Renal pelvis (tissue), 4 donors: Measurements from ENCODE around the gene PROM1. TPM values are rescaled to one million over a fixed set of nuclear protein-coding genes. Genes with fewer than 3 reads are reported as not detected.
A peak's percentile ranks its signal among the peaks of the same experiment; 100 is the strongest.

Source experiments
- DNase-seq: peaks from one replicate; pipeline ENCODE4 v3.0.0-alpha.2; 2013
- polyA plus RNA-seq, 3 donors: library from polyadenylated mRNA; unstranded; fragments of 120-200 nt; gene quantifications; one replicate each; pipeline ENCODE4 v1.2.1, GENCODE V29; 2013; ENCODE audit not compliant: insufficient read length in 3 of 3

PROM1 gene
- polyA plus RNA-seq, 3 donors: 30.6 to 59.3 (median 42.9) TPM

DNA sequence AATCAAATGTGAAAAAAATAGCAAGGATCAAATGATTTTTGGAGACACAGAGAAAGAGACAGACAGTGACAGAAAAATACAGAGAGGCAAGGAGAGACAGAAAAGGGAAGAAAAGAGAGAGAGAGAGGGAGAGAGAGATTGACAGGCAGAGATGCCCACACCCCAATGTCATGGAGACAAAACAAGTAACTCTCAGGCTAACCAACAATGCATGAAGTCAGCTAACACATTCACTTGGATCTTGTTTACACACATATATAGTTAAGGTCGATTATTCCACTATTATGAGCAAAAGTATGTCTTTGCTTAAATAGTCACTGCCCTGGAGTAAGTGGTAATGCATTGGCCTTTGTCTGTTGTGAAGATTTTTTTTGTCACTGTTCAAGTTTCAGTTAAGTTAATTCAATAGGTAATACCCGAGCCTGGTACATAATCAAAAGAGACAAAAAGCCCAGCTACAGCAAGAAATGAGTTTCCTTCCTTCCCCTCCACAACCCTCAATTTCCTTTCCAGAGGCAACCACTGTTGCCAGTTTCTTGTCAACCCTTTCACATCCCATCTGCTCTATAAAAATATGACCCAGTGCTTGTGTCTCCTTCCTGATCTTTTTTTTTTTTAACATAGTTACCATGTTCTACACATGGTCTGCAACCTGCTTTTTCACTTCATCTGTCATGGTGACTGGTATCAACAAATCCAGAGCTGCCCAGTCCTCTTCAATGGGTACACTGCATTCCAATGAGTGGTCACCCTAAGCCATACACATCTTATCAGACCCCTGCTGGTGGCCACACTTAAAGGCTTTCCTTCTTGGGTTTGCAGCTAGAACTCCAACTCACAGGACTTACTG, 52.1 kb downstream of the PROM1 start:
- no peak for DNase-seq

DNA sequence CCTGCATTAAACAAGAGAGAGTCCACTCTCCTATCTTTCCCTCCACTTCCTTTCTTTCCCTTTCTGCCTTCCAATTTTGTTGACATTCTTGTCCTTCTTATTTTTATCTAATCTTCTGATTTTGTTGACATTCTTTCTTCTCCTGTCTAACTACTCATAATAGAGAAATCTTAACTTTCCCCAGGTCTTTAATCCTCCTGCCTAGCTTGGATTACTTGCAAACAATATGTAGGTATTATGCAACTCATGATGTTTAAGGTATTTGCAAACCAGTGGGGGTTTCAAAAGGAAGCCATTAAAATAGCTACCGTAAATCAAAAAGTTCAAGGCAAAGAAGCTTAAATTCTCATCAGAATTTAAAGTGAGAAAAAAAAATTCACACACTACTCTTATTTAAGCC, 53.9 kb downstream of the PROM1 start:
- no peak for DNase-seq

DNA sequence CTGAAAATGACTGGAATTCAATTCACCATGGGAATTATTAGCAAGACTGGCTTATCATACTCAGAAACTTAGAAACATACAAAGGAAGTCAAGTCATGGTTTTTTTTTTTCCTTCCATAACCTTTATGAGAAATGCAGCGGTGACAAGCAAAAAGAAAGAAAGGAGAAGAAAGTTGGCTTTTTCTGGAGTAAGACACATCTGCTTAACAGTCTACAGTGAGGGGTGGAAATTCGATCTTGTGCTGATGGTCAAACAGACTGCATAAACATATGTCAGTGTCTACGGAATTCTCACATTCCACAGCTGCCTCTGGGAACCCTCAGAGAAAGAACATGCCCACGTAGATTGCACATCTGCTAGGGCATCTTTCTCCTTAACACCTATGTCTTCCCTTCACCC, 54.6 kb downstream of the PROM1 start:
- DNase-seq: peak; percentile 37

DNA sequence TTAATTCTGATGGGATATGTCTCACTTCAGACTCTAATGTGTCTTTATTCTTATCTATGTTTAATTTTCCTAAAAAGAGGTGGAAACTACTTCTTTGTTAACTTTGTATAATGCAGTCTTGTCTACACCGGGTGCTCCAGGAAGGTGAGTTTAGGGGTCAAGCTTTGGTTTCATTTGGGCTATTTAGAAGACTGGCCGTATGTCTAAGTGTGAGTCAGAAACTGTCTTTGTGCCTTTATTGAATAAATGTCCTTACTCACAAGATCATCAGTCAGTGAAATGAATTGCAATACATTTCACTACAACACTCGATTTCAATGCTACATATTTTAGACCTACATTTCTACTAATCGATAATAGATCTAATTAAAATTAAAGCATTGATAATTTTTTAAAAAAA, 56.2 kb downstream of the PROM1 start:
- no peak for DNase-seq

DNA sequence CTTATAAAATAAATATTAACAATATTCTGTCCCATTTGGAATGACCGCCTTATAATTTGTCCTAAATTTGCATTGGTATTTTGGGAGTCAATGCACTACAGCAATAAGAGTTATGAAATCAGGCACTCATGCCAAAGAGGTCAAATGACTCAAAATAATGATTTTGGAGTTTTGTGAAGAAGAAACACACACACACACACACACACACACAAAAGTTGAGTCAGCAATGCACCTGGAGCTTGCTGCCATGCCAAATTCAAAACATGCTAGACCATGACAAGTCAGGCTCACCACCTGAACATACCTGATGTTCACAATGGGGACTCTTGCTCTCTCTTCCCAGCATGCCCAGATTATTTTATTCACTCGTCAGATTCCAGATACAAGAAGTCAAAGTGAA, 56.7 kb downstream of the PROM1 start:
- DNase-seq: no peak

DNA sequence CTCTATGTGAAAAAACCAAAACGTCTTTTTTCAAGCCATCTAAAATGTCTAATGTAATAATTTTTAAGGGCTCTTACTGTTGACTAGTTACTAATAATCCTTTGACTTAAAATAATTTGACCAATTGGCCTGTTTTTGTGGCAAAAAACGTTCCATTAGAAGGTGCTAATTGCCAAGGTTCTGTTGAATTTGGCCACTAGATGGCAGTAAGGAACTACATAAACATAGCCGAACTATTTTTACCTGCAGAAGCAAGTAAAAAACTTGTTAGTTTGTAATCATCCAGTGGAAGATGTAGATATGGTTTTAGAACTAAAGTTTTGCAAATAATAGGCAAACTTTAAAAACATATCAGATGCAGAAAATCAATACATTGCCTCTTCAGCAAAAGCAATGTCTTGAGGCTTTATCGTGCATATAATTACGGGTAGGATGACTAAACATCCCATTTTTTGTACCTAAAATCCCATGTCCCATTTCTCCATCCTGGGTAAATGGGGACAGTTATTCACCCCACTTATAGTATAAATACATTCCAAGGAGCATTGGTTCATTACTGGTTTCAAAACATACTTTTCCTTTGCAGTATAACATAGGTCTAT, 57.6 kb downstream of the PROM1 start:
- peak; percentile 63 for DNase-seq

DNA sequence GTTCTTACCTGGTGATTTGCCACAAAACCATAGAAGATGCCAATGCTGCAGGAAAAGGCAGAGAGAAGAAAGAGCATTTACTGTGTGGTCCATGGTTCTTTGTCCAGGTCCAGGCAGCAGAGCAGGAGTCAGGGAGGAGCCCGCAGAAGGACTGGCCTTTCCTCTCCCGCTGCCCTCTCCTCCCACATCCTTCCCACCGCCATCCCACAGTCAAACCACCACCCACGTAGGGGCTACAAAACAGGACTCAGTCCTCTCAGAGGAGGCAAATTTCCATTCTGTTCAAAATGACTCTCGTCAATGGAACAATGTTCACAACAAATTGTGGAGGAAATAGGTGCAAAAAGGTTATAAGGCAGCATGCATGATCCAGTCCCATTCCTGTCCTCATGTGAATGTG, 58.6 kb downstream of the PROM1 start:
- no peak for DNase-seq

DNA sequence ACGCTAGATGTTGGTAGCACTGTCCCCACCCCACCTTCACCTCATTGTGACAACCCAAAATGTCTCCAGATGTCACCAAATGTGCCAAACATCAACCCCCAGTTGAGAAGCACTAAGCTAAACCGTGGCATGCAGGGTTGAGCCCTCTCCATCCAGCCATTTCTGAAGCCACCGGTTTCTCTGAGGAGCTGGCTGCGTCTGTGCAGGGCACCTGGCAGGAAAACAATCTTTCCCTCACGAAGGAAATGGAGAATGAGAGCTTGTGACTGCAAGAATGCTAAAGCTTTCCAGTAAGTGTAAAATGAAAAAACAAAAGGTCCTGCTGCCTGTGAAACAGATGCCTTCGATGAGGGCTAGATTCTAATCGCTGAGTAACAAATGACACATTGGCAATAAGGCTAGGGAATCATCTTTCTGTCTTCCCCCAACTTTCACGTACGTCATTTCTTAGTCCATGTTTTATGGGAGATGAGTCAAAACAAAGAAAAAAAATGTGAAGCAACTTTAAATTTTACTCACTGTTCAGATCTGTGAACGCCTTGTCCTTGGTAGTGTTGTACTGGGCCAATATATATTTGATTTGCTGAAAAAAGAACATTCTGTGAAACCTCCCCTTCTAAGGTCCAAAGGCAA, 59.9 kb downstream of the PROM1 start:
- no peak for DNase-seq

DNA sequence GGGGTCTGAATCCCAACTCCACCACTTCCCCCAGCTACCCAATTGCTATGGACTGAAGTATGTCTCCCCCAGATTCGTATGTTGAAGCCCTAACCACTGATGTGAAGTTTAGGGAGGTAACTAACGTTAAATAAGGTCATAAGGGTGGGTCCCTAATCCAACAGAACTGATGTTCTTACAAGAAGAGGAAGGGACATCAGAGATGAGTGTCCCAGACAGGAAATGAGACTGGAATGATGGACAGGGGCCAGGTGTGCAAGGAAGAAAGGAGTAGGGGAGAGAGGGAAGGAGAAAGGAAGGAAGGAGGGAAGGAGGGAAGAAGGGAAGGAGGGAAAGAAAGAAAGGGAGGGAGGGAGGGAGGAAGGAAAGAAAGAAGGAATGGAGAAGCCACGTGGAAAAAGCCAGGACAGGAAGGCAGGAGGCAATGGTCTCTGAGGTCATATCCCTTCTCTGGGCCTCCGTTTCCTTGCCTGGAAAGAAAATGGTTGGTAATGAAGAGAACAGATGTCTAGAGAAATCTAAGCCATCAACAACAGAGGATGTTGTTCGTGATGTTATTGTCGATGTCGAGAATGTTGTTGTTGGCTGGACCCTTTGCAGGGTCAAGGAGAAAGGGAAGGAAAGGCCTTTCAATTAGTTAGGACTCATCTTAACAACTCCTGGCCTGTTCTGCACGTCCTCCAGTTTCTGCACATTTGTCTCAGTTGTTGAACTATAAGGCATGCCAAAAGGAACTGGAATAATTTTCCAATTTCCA, 61.8 kb downstream of the PROM1 start:
- no peak for DNase-seq

DNA sequence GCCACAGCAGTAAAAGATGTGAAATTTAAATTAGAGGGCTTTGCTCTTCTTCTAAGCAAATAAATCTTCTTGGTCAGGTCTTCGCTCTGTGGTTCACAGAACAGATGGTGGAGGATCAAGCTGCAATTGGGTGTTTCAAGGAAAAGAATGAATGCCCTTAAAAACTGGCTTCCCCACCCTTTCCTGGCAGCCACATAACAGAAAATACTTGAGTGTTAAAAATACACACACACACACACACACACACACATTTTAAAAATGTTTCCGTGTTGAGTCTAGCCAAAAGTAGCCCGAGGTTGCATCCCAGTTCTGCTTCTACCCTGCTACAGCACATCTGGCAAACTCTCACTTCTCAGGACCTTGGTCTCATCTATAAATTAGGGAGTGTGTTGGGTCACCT, 64.2 kb downstream of the PROM1 start:
- DNase-seq: no peak

DNA sequence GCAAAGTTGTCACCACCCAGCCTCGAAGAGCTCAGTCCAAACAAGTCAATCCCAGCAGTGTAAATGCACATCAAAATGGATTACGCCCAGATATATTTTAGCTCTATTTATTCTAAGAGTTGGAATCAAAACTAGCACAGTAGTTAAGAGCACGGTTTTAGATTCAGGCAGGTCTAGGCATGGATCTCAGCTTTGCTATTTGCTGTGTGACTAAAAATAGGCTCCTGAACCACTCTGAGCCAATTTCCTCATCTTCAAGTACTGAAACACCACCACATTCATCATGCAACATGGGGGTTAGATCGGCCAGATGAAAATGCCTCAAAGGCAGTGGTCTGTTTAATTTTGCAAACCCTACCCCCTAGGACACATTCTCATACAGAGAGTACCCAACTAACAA, 65.0 kb downstream of the PROM1 start:
- DNase-seq: no peak

DNA sequence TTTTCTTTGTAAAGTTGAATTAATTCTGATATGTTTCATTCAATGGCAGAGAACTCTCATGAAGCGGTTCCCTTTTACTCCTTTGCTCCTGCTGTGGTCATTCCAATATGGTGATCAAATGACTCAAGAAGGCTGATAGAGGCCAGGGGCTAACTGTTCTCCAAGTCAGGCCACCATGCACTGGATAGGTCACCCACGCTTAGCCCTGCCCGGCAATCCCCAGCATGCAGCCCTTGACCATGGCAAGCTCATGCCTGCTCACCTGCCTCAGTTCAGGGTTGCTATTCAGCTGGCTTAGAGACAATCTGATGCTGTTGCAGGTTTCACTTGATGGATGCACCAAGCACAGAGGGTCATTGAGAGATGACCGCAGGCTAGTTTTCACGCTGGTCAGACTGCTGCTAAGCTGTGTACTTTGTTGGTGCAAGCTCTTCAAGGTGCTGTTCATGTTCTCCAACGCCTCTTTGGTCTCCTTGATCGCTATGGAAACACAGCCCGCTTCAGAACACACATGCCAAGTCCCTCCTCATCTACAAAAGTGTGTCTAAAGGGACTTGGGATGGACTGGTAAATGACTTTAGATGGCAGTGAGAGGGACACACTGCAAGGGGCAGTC, 65.7 kb downstream of the PROM1 start:
- no peak for DNase-seq

DNA sequence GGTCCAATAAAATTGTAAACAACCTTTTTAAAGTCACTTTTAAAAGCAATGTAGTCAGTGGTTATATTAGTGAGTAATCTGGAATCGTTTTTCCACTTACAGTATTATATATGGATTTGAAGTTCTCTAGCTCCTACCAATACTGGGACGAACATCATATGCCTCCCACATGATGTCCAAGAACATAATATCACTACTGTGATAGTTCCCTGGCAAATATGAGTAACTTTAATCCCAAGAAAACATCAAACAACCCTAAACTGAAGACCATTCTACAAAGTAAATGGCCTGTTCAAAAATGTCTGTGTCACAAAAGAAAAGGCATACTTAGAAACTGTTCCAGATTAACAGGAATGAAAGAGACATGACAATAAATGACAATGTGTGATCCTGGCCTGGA, 67.3 kb downstream of the PROM1 start:
- DNase-seq: no peak

DNA sequence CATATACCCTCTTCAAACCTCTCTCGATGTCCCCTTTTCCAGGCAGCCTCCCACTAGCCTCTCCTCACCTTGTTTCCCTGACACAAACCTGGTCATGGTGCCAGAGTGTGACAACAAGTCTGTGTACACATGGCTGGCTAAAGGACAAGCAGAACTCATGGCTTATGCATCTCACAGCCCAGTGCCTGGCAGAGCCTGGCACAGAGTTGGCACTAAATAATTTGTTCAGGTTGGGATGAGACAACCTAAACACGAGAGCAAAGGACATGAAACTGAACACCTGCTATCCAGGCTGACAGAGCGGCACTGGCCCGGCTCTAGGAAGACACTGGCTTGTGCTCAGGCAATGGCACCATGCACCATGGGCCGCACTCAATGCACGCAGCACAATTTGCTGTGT, 72.7 kb downstream of the PROM1 start:
- no peak for DNase-seq

DNA sequence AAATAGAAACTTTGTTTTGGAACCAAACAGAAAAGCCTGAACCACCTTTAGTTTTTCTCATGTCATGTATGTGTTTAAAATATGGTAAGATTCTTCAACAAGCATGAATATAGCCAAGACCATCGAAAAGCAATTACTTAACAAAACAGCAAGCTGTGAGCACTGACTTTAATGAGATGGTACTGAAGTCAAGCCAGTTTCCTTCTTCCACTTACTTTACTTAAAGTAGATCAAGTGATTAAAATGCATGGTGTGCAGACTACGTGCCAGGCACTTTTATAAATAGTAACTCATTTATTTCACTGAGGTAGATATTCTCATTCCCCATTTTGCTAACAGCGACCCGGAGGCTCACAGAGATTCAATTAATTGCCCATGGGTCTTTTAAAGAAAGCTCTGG, 74.7 kb downstream of the PROM1 start:
- no peak for DNase-seq

DNA sequence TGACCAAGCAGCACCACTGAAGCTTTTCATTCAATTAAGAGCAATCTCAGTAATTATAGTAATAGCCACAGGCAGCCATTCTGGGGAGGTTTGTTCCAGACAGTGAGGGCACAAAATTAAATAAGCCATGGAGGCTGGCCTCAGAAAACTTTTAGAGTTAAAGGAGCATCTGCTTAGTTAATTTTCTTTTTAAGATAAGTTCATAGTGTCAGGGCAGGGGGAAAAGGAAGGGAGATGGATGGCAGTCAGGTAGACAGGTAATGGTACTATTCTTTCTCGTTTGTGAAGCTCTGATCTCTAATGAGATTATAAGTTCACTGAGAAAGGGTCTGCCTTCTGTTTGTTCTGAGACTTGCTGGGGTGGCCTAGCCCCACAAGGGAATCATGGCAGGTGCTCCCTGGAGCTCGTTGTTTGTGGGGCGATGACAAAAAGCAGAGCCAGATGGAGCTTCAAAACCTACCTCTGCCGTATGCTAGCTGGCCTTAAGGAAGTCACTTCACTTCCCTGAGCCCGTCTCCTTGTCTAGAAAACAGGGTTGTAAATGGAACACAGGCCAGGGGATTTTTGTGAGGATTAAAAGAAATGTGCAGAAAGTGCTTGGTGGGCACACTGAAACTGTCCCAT, 76.2 kb downstream of the PROM1 start:
- DNase-seq: no peak

DNA sequence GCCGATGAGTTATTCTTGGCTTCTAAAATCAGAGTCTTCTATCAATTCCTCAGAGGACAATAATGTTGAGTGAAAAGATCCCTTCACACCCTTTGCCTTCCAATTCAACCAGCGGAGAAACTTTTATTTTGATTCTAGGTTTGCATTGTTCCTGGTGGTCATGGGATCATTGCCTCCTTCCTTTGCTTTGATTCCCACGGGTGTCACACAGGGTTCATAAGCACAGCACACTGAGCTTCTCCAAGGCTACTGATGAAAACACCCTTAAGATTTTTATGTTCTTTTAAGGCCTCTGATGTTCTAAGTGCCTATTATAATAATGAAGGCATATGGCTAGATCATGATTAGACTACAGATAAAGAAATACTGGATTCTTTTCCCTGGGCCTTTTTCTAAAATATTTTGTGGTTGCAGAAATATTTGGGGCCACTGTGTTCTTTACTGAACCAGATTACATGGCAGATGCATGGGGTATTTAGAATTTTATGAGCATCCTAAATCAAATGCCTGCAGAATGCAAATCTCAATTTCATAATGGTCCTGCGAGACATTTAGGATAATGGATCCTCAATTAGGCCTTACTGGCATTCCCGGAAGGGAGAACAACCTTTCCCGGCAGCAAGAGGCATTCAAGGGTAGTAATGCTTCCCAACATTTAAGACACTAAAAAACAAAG, 76.9 kb downstream of the PROM1 start:
- DNase-seq: no peak

DNA sequence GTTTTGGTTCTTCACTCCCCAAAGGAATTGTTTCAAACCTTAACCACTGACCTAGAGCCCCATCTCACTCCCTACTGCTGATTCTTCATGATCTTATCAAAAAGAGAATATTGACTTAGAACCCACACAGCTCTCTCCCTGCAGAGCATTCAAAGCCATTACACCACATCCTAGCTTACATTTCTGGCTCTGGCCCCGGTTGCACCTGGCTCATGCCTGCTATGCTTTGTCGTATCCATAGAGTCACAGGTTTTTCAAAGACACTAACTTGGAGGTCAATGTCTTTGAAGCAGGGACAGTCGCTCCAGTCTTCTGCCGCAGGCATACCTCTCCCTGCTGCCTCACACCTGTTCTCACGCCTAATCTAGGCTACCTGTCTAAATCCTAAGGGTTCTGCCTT, 78.1 kb downstream of the PROM1 start:
- DNase-seq: no peak

DNA sequence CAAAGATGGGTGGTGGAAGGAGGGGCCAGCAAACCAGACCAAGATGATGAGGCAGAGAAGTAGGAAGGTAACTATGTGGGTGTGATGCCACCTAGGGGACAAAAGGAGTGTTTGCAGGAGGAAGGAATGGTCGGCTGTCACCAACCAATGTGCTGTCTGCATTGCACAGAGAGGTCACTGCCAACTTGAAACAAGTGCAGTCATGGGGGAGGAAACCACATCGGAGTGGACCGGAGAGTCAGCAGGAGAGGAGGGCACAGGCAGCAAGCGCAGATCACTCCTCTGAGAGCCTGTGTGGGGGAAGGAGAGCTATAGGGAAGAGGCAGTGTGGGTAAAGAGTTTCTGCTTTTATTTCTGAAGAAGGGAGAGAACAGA, 82.4 kb downstream of the PROM1 start:
- DNase-seq: peak; percentile 69

DNA sequence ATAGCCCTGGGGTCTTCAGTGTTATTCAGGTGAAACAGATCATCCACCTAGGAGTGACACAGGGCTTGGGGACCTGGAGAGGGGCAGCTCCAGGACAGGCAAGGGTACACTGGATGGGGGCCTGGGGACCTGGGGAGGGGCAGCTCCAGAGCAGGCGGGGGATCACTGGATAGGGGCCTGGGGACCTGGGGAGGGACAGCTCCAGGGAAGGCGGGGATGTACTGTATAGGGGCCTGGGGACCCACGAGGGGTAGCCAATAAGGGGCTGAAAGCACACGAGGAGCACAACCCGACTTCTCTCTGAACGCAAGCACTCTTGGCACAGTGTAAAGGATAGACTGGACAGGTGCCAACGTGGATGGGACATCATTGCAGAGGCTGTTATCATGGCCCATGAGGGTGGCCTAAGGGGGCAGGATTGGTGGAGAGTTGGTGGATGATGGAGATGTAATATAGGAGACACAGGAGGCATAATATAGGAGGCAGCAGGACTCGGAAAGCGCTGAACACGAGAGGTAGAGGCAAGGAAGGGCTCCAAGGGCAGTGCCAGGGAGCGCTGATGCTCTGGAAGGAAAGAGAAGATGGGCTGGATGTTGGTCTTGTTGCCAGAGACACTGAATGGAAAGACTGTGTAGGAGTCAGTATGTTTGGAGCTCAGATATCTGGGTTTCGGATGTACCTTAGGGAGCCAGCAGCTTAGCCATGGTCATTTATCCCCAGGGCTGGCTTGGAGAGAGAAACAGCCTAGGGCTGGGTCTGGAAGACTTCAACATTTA, 82.9 kb downstream of the PROM1 start:
- no peak for DNase-seq
